B cell (primary cell): ENCODE results near the gene IDI2. TPM values are rescaled to one million over a fixed set of nuclear protein-coding genes. Genes with fewer than 3 reads are reported as not detected.

Experiments used
- ATAC-seq: fragments of 200-7000 bp; cut with Tn5 transposase; one replicate; pipeline ENCODE4 v1.10.0; 2021; ENCODE audit warnings: low read depth, mild to moderate bottlenecking, moderate number of reproducible peaks, moderate library complexity
- CTCF ChIA-PET: fragments of 350-600 bp; sonication (Branson Sonifier 250); formaldehyde crosslinking; loops from one replicate; lab custom pipeline; 2021; ENCODE audit warnings: antibody characterized with exemption, inconsistent platforms; lab: Charles Lee
- POLR2A ChIA-PET: fragments of 350-600 bp; sonication (Branson Sonifier 250); formaldehyde crosslinking; loops from one replicate; lab custom pipeline; 2021; ENCODE audit warnings: antibody characterized with exemption; lab: Charles Lee
- DNase-seq: peaks from one replicate; pipeline ENCODE4 v3.0.0; 2013
- H2AFZ ChIP-seq: 2 replicates; pipeline ENCODE4 v1.6.1; 2012; ENCODE audit warnings: mild to moderate bottlenecking, low read depth, low read length; ENCODE audit not compliant: insufficient read depth, poor library complexity, severe bottlenecking
- H3K27ac ChIP-seq, 2 donors: 1 replicate in 1 of 2; 2 replicates in 1 of 2; pipeline ENCODE4 v1.5.1; 2012 to 2013; ENCODE audit warnings: low read length in 2 of 2, mild to moderate bottlenecking in 2 of 2, moderate library complexity in 1 of 2
- H3K27me3 ChIP-seq, 4 experiments: fragments of 200-600 bp in 1 of 4; sonication (generic) in 1 of 4; replicated peaks in 1 of 4; 1 replicate in 2 of 4; 2 replicates in 2 of 4; pipeline versions ENCODE4 v1.6.1 to v1.7.0; 2013 to 2016; ENCODE audit warnings: low read length in 3 of 4, mild to moderate bottlenecking in 2 of 4, mixed read lengths in 1 of 4, moderate library complexity in 1 of 4; ENCODE audit not compliant: insufficient read depth in 4 of 4, control insufficient read depth in 3 of 4; ENCODE audit errors: control extremely low read depth in 1 of 4
- H3K36me3 ChIP-seq, 2 experiments: replicated peaks in 1 of 2; 1 replicate in 1 of 2; 2 replicates in 1 of 2; pipeline versions ENCODE4 v1.6.1 to v1.7.1; 2013; ENCODE audit warnings: low read length in 1 of 2; ENCODE audit not compliant: insufficient read depth in 2 of 2, control insufficient read depth in 1 of 2; ENCODE audit errors: control extremely low read depth in 1 of 2, extremely low read depth in 1 of 2
- H3K4me1 ChIP-seq, 2 donors: fragments of 200-600 bp in 1 of 2; sonication (generic) in 1 of 2; 1 replicate in 1 of 2; 2 replicates in 1 of 2; pipeline versions ENCODE4 v1.5.1 to v1.6.1; 2013 to 2017; ENCODE audit warnings: low read length in 2 of 2; ENCODE audit not compliant: control insufficient read depth in 2 of 2, insufficient read depth in 2 of 2
- H3K4me2 ChIP-seq: replicated peaks from 2 replicates; pipeline ENCODE3; 2012; ENCODE audit warnings: mild to moderate bottlenecking, low read depth, low read length; ENCODE audit not compliant: poor library complexity, severe bottlenecking
- H3K4me3 ChIP-seq, 5 experiments: fragments of 200-600 bp in 1 of 5; sonication (generic) in 1 of 5; 1 replicate in 3 of 5; 2 replicates in 2 of 5; pipeline versions ENCODE4 v1.5.1 to v1.7.0; 2011 to 2016; ENCODE audit warnings: low read length in 4 of 5, mild to moderate bottlenecking in 4 of 5, low read depth in 2 of 5, control low read depth in 1 of 5, moderate library complexity in 1 of 5; ENCODE audit not compliant: insufficient read depth in 1 of 5; ENCODE audit errors: control extremely low read depth in 1 of 5, extremely low read depth in 1 of 5
- H3K79me2 ChIP-seq: fragments of 200-600 bp; sonication (generic); one replicate; pipeline ENCODE4 v1.6.0; 2016; ENCODE audit warnings: low read length; ENCODE audit not compliant: control insufficient read depth, insufficient read depth
- H3K9ac ChIP-seq: fragments of 200-600 bp; sonication (generic); 2 replicates; pipeline ENCODE4 v1.6.1; 2017; ENCODE audit warnings: mild to moderate bottlenecking, low read length, moderate library complexity
- H3K9me3 ChIP-seq, 3 donors: one replicate each; pipeline versions ENCODE4 v1.6.1 to v1.7.1; 2013; ENCODE audit warnings: low read length in 2 of 3; ENCODE audit not compliant: control insufficient read depth in 2 of 3, insufficient read depth in 1 of 3; ENCODE audit errors: control extremely low read depth in 1 of 3
- H4K20me1 ChIP-seq: 2 replicates; pipeline ENCODE4 v1.6.0; 2012; ENCODE audit warnings: mild to moderate bottlenecking, low read length; ENCODE audit not compliant: insufficient read depth, control insufficient read depth, poor library complexity, severe bottlenecking
- H3K27ac Mint-ChIP-seq: one replicate; pipeline ENCODE4 v1.8.0; 2021; ENCODE audit warnings: mixed read lengths
- H3K27me3 Mint-ChIP-seq: one replicate; pipeline ENCODE4 v1.8.0; 2021; ENCODE audit warnings: mixed read lengths
- H3K4me1 Mint-ChIP-seq: one replicate; pipeline ENCODE4 v1.8.0; 2021; ENCODE audit warnings: mixed read lengths
- H3K4me3 Mint-ChIP-seq: one replicate; pipeline ENCODE4 v1.8.0; 2021; ENCODE audit warnings: mixed read lengths
- H3K9me3 Mint-ChIP-seq: one replicate; pipeline ENCODE4 v1.8.0; 2022; ENCODE audit warnings: mixed read lengths; ENCODE audit not compliant: insufficient read depth
- CTCF ChIP-seq: fragments of 200-600 bp; IDR thresholded peaks from one replicate; pipeline ENCODE4 v1.8.0; 2022; ENCODE audit warnings: antibody characterized with exemption, mild to moderate bottlenecking
- EZH2 ChIP-seq: IDR thresholded peaks from 2 replicates; pipeline ENCODE4 v1.6.1; 2012; ENCODE audit warnings: borderline replicate concordance, low read depth, mild to moderate bottlenecking, moderate library complexity, low read length; ENCODE audit not compliant: insufficient read depth, poor library complexity, severe bottlenecking
- WGBS: methylation state at CpG from one replicate; pipeline ENCODE4 v1.1.5; 2013; ENCODE audit warnings: missing lambda C conversion rate; ENCODE audit not compliant: insufficient coverage; 5-methylcytosine and 5-hydroxymethylcytosine counted together
- intact Hi-C: fragments of 100-400 bp; cut with micrococcal nuclease; formaldehyde crosslinking; loops from one replicate; pipeline ENCODE4 v1.10.0; 2022
- polyA plus RNA-seq: library from polyadenylated mRNA; depleted of rRNA; stranded (reverse); fragments of >200 nt; gene quantifications from 2 replicates; pipeline ENCODE4 v1.2.3, GENCODE V29; 2012
- total RNA-seq, 2 donors: library from RNA; stranded (reverse); fragments of 120-200 nt in 1 of 2; gene quantifications; 1 replicate in 1 of 2; 2 replicates in 1 of 2; pipeline versions ENCODE4 v1.2.3 to v1.2.4, GENCODE V29; 2013 to 2022

Gene IDI2
- total and polyA plus RNA-seq, 2 donors (not counting 1 experiment from before 2014, with no cell fraction given), result not detected

GRCh38 chr10:986137-986825 lies 39.4 kb downstream of the IDI2 start:
- no peak overlapping the region for H3K27ac Mint-ChIP-seq
- Histone ChIP-seq H3K79me2 (peaks cover 39% of the 10 kb centered on the region), H3K9me3 (peaks cover 0 to 5% (median 1%) of the 10 kb centered on the region in 3 donors), H3K27ac (no peak overlapping the region), H2AFZ (no peak overlapping the region), H3K9ac (no peak overlapping the region), H3K4me3 (no peak overlapping the region), H4K20me1 (peaks cover 23% of the 10 kb centered on the region), H3K4me2 (no peak overlapping the region), H3K4me1 (peaks cover 23 to 34% of the 10 kb centered on the region in 2 donors), H3K36me3 (peaks cover 0 to 4% of the 10 kb centered on the region in 2 experiments), H3K27me3 (no peaks in the 10 kb centered on the region)
- H3K27me3 Mint-ChIP-seq, result no peaks in the 10 kb centered on the region
- ChIA-PET POLR2A (interaction anchor here (2.2 kb wide), 1 partner anchor 54 kb away, joined by 14 read pairs; the partner anchor contains the start of gene LARP4B), CTCF (interaction anchor here (1.0 kb wide), 1 partner anchor 49 kb away, joined by 4 read pairs; no protein-coding TSS in a partner anchor)
- no peaks in the 10 kb centered on the region for H3K9me3 Mint-ChIP-seq
- no peak for DNase-seq
- peaks cover 36% of the 10 kb centered on the region for H3K4me1 Mint-ChIP-seq
- no peak for ATAC-seq
- intact Hi-C loops, result loop anchor here (5.0 kb wide), 1 partner anchor 849 kb away; the partner anchor contains the start of gene ZMYND11
- 94% methylated on average over 6 of the region's 7 CpGs for WGBS
- TF ChIP-seq CTCF, result no peak
- no peak for TF ChIP-seq EZH2
- H3K4me3 Mint-ChIP-seq, result peak overlapping the region; percentile 99

- Histone ChIP-seq H3K4me2 (no peak overlapping the region), H4K20me1 (peaks cover 16% of the 10 kb centered on the region), H3K4me1 (peaks cover 23 to 29% of the 10 kb centered on the region in 2 donors), H2AFZ (no peak overlapping the region), H3K27me3 (no peaks in the 10 kb centered on the region), H3K9me3 (peaks cover 0 to 10% (median 8%) of the 10 kb centered on the region in 3 donors), H3K79me2 (peaks cover 30% of the 10 kb centered on the region), H3K27ac (no peak overlapping the region), H3K36me3 (no peaks in the 10 kb centered on the region), H3K4me3 (no peak overlapping the region), H3K9ac (no peak overlapping the region)
- H3K9me3 Mint-ChIP-seq, result peaks cover 5% of the 10 kb centered on the region
- ChIA-PET CTCF (interaction anchor here (0.6 kb wide), 1 partner anchor 58 kb away, joined by 3 read pairs; no protein-coding TSS in a partner anchor), POLR2A (no interaction called here)
- no peak overlapping the region for H3K27ac Mint-ChIP-seq
- intact Hi-C loops, result loop anchor here (5.0 kb wide), 1 partner anchor 848 kb away; the partner anchor contains the start of gene ZMYND11
- no peak overlapping the region for H3K4me3 Mint-ChIP-seq
- DNase-seq (no peak), ATAC-seq (no peak)
- TF ChIP-seq EZH2, result no peak
- WGBS, result 100% methylated on average over 2 of the region's 2 CpGs
- H3K4me1 Mint-ChIP-seq, result peaks cover 29% of the 10 kb centered on the region
- H3K27me3 Mint-ChIP-seq, result no peaks in the 10 kb centered on the region
Observed at GRCh38 chr10:985361-985760, 40.3 kb downstream of the IDI2 start.
